PFSK-1 (cell line): ENCODE data around the gene NRDE2.

Experiments
- FOXP2 ChIP-seq: optimal IDR thresholded peaks from 2 replicates; pipeline ENCODE3; 2011; ENCODE audit warnings: borderline replicate concordance, control low read depth, inconsistent platforms; ENCODE audit not compliant: insufficient read depth; ENCODE audit errors: extremely low read length, extremely low read depth
- POLR2AphosphoS5 ChIP-seq: IDR thresholded peaks from 2 replicates; pipeline ENCODE4 v1.6.1; 2012; ENCODE audit warnings: low read depth, mild to moderate bottlenecking, control low read depth, low read length, moderate library complexity
- TF ChIP-seq, protein P1 (sequence below), 2 experiments: IDR thresholded peaks; 2 replicates each; pipeline versions ENCODE4 v1.6.1 to v1.8.0; 2011 to 2012; ENCODE audit warnings: low read depth in 2 of 2, low read length in 2 of 2, control low read depth in 1 of 2, inconsistent platforms in 1 of 2, mild to moderate bottlenecking in 1 of 2, moderate library complexity in 1 of 2; ENCODE audit not compliant: insufficient read depth in 1 of 2

DNA sequence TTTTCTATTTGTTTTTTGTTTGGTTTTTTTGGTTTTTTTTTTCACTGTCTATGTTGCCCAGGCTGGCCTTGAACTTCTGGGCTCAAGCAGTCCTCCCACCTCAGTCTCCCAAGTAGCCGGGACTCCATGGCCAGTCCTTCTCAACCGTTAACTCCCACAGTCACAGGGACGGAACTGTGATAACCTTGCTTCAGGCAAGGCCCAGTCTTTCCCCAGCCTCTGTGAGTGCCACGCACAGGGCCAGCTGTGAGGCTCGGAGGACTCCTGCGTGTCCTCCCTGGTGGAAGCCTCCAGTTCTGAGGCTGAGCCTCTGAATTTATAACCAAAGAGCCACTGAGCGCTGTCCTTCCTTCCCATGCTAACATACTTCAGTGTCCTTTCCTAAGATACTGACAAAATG is 51.6 kb downstream of the NRDE2 start:
- TF ChIP-seq, protein P1, sequence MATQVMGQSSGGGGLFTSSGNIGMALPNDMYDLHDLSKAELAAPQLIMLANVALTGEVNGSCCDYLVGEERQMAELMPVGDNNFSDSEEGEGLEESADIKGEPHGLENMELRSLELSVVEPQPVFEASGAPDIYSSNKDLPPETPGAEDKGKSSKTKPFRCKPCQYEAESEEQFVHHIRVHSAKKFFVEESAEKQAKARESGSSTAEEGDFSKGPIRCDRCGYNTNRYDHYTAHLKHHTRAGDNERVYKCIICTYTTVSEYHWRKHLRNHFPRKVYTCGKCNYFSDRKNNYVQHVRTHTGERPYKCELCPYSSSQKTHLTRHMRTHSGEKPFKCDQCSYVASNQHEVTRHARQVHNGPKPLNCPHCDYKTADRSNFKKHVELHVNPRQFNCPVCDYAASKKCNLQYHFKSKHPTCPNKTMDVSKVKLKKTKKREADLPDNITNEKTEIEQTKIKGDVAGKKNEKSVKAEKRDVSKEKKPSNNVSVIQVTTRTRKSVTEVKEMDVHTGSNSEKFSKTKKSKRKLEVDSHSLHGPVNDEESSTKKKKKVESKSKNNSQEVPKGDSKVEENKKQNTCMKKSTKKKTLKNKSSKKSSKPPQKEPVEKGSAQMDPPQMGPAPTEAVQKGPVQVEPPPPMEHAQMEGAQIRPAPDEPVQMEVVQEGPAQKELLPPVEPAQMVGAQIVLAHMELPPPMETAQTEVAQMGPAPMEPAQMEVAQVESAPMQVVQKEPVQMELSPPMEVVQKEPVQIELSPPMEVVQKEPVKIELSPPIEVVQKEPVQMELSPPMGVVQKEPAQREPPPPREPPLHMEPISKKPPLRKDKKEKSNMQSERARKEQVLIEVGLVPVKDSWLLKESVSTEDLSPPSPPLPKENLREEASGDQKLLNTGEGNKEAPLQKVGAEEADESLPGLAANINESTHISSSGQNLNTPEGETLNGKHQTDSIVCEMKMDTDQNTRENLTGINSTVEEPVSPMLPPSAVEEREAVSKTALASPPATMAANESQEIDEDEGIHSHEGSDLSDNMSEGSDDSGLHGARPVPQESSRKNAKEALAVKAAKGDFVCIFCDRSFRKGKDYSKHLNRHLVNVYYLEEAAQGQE (IDR thresholded peaks at IDR 0.05; ENCODE audit: insufficient read depth in 1 of 2, low read depth in 2 of 2, low read length in 2 of 2) = no peak
- TF ChIP-seq POLR2AphosphoS5 = no peak
- TF ChIP-seq FOXP2 = no peak
